ENCODE measurements around the gene COCH.

DNA sequence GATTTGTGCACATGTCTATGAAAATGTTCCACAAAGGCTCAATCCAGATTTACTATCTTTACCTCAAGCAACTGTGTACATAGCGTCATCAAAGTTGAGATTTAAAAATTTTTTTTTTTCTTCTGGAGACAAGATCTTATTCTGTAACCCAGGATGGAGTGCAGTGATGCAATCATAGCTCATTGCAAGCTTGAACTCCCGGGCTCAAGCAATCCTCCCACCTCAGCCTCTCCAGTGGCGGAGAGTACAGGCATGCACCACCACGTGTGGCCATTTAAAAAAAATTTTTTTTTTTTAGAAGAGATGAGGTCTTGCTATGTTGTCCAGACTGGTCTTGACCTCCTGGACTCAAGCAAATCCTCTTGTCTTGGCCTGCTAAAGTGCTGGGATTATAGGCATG is 2.3 kb downstream of the COCH start:
- no peak for TF ChIP-seq EZH2 (IDR thresholded peaks at IDR 0.05; ENCODE audit: insufficient read depth, low read length)
- no peak for TF ChIP-seq CTCF (IDR thresholded peaks at IDR 0.05; ENCODE audit: insufficient read depth, low read depth, low read length)
